Naive thymus-derived CD4-positive, alpha-beta T cell (primary cell): Measurements from ENCODE around the gene PLGRKT. TPM values are rescaled to one million over a fixed set of nuclear protein-coding genes. Genes with fewer than 3 reads are reported as not detected.
"Not testable (repeated sequence)": the region's sequence is repeated elsewhere in the genome, so short reads cannot be mapped to it uniquely, and the experiment has no call there.

Source experiments
- ATAC-seq: fragments of 150-1000 bp; cut with Tn5 transposase; 2 replicates; pipeline ENCODE4 v1.10.0; 2021; ENCODE audit warnings: mild to moderate bottlenecking, moderate library complexity
- CTCF ChIA-PET: fragments of 350-600 bp; sonication (Branson Sonifier 250); formaldehyde crosslinking; loops from one replicate; lab custom pipeline; 2021; ENCODE audit warnings: antibody characterized with exemption; lab: Charles Lee
- POLR2A ChIA-PET: fragments of 350-600 bp; sonication (Branson Sonifier 250); formaldehyde crosslinking; loops from one replicate; lab custom pipeline; 2021; ENCODE audit warnings: antibody characterized with exemption, inconsistent platforms; lab: Charles Lee
- DNase-seq, 9 donors: peaks; one replicate each; pipeline versions ENCODE4 v3.0.0 to v3.0.0-alpha.2; 2020 to 2022; ENCODE audit warnings: mixed read lengths in 1 of 9
- H3K27ac ChIP-seq: one replicate; pipeline ENCODE4 v1.7.0; 2013; ENCODE audit warnings: mild to moderate bottlenecking, low read depth, low read length, moderate library complexity
- H3K27me3 ChIP-seq, 2 donors: one replicate each; pipeline ENCODE4 v1.7.0; 2013; ENCODE audit warnings: low read length in 2 of 2, mild to moderate bottlenecking in 2 of 2, moderate library complexity in 2 of 2; ENCODE audit not compliant: control insufficient read depth in 2 of 2, insufficient read depth in 2 of 2
- H3K36me3 ChIP-seq, 3 experiments: 1 replicate in 2 of 3; 2 replicates in 1 of 3; pipeline ENCODE4 v1.7.0; 2013; ENCODE audit warnings: low read length in 3 of 3, mild to moderate bottlenecking in 3 of 3, moderate library complexity in 1 of 3; ENCODE audit not compliant: insufficient read depth in 3 of 3, control insufficient read depth in 2 of 3
- H3K4me1 ChIP-seq, 2 donors: one replicate each; pipeline ENCODE4 v1.7.0; 2013; ENCODE audit warnings: low read length in 2 of 2, mild to moderate bottlenecking in 2 of 2, moderate library complexity in 1 of 2; ENCODE audit not compliant: control insufficient read depth in 2 of 2, insufficient read depth in 2 of 2
- H3K4me3 ChIP-seq: 2 replicates; pipeline ENCODE4 v1.7.0; 2013; ENCODE audit warnings: mild to moderate bottlenecking, low read length
- H3K9me3 ChIP-seq, 3 experiments: 1 replicate in 2 of 3; 2 replicates in 1 of 3; pipeline ENCODE4 v1.7.0; 2013; ENCODE audit warnings: low read length in 3 of 3; ENCODE audit not compliant: control insufficient read depth in 2 of 3
- H3K27ac Mint-ChIP-seq, 9 donors: one replicate each; pipeline ENCODE4 v1.8.0; 2020 to 2022; ENCODE audit warnings: mixed read lengths in 9 of 9, mild to moderate bottlenecking in 8 of 9, moderate library complexity in 5 of 9, inconsistent platforms in 2 of 9
- H3K27me3 Mint-ChIP-seq, 5 donors: one replicate each; pipeline ENCODE4 v1.8.0; 2021 to 2022; ENCODE audit warnings: mixed read lengths in 5 of 5, mild to moderate bottlenecking in 1 of 5
- H3K36me3 Mint-ChIP-seq, 5 donors: one replicate each; pipeline ENCODE4 v1.8.0; 2020 to 2022; ENCODE audit warnings: mixed read lengths in 5 of 5, mild to moderate bottlenecking in 3 of 5, inconsistent platforms in 1 of 5
- H3K4me1 Mint-ChIP-seq, 7 donors: one replicate each; pipeline ENCODE4 v1.8.0; 2020 to 2022; ENCODE audit warnings: mixed read lengths in 7 of 7, mild to moderate bottlenecking in 3 of 7, inconsistent platforms in 1 of 7
- H3K4me3 Mint-ChIP-seq, 10 donors: one replicate each; pipeline ENCODE4 v1.8.0; 2020 to 2022; ENCODE audit warnings: mild to moderate bottlenecking in 10 of 10, mixed read lengths in 10 of 10, moderate library complexity in 6 of 10, inconsistent platforms in 2 of 10
- H3K9me3 Mint-ChIP-seq, 11 donors: one replicate each; pipeline ENCODE4 v1.8.0; 2020 to 2022; ENCODE audit warnings: mixed read lengths in 11 of 11, mild to moderate bottlenecking in 4 of 11, inconsistent platforms in 1 of 11, moderate library complexity in 1 of 11
- intact Hi-C, 2 donors: fragments of 100-400 bp; cut with micrococcal nuclease; formaldehyde crosslinking; loops; one replicate each; pipeline ENCODE4 v1.15.1; 2023
- polyA plus RNA-seq, 2 donors: library from polyadenylated mRNA; unstranded; fragments of 300-500 nt; fragmentation: Illumina TruSeq; gene quantifications; one replicate each; pipeline ENCODE4 v1.2.3, GENCODE V29; 2021
- total RNA-seq, 6 experiments: library from RNA in 5 of 6; stranded (reverse) in 5 of 6; gene quantifications; 1 replicate in 5 of 6; 2 replicates in 1 of 6; pipeline ENCODE4 v1.2.3 and lab custom pipeline; 2021 to 2026

Gene PLGRKT
- total and polyA plus RNA-seq, 7 experiments from 2014 or later = 15.8 to 79.6 (median 18.4) TPM

- Mint-ChIP-seq H3K36me3 (peaks cover 1 to 5% (median 1%) of the 10 kb centered on the region in 5 donors), H3K4me3 (no peak overlapping the region), H3K27ac (no peak overlapping the region), H3K9me3 (peaks cover 0 to 4% (median 1%) of the 10 kb centered on the region in 11 donors), H3K4me1 (peaks cover 0 to 3% (median 0%) of the 10 kb centered on the region in 7 donors), H3K27me3 (peaks cover 0 to 3% (median 0%) of the 10 kb centered on the region in 5 donors)
- Histone ChIP-seq H3K4me1 (no peaks in the 10 kb centered on the region), H3K9me3 (no peaks in the 10 kb centered on the region), H3K27ac (no peak overlapping the region), H3K4me3 (no peak overlapping the region), H3K27me3 (no peaks in the 10 kb centered on the region), H3K36me3 (no peaks in the 10 kb centered on the region)
- ChIA-PET CTCF (no interaction called here), POLR2A (no interaction called here)
- no peak for ATAC-seq
- intact Hi-C loops = no loop called here
- DNase-seq = no peak
Observed at GRCh38 chr9:5481322-5482040, 43.8 kb upstream of the PLGRKT start.

GRCh38 chr9:5480919-5481318 lies 43.2 kb upstream of the PLGRKT start:
- peaks cover 2 to 8% (median 6%) of the 10 kb centered on the region in 11 donors for H3K9me3 Mint-ChIP-seq
- H3K4me3 Mint-ChIP-seq = no peak overlapping the region
- Histone ChIP-seq H3K4me1 (no peaks in the 10 kb centered on the region), H3K4me3 (no peak overlapping the region), H3K27ac (no peak overlapping the region), H3K36me3 (no peaks in the 10 kb centered on the region), H3K9me3 (no peaks in the 10 kb centered on the region), H3K27me3 (no peaks in the 10 kb centered on the region)
- H3K27ac Mint-ChIP-seq = no peak overlapping the region
- no peak for ATAC-seq
- ChIA-PET POLR2A (interaction anchor here (1.3 kb wide), 1 partner anchor 77 kb away, joined by 3 read pairs; no protein-coding TSS in a partner anchor), CTCF (no interaction called here)
- peaks cover 6 to 10% (median 6%) of the 10 kb centered on the region in 5 donors for H3K36me3 Mint-ChIP-seq
- no peak for DNase-seq
- H3K4me1 Mint-ChIP-seq = peaks cover 0 to 3% (median 0%) of the 10 kb centered on the region in 7 donors
- H3K27me3 Mint-ChIP-seq = peaks cover 0 to 3% (median 0%) of the 10 kb centered on the region in 5 donors
- intact Hi-C loops = no loop called here

- H3K27ac Mint-ChIP-seq = no peak overlapping the region
- H3K4me1 Mint-ChIP-seq = peaks cover 0 to 3% (median 0%) of the 10 kb centered on the region in 7 donors
- peaks cover 2 to 15% (median 7%) of the 10 kb centered on the region in 11 donors for H3K9me3 Mint-ChIP-seq
- H3K36me3 ChIP-seq = no peaks in the 10 kb centered on the region
- no peak overlapping the region for H3K4me3 ChIP-seq
- DNase-seq = no peak
- no peak for ATAC-seq
- peaks cover 6 to 17% (median 9%) of the 10 kb centered on the region in 5 donors for H3K36me3 Mint-ChIP-seq
- no peaks in the 10 kb centered on the region for H3K27me3 ChIP-seq
- H3K27ac ChIP-seq = no peak overlapping the region
- intact Hi-C loops = loop anchor here in 1 of 2 donors (5.0 kb wide), 1 partner anchor 32 kb away; the partner anchor contains the start of gene PDCD1LG2
- ChIA-PET POLR2A (interaction anchor here (1.3 kb wide), 1 partner anchor 78 kb away, joined by 3 read pairs; no protein-coding TSS in a partner anchor), CTCF (interaction anchor here (0.8 kb wide), 1 partner anchor 10 kb away, joined by 3 read pairs; no protein-coding TSS in a partner anchor)
- no peaks in the 10 kb centered on the region for H3K9me3 ChIP-seq
- H3K27me3 Mint-ChIP-seq = peaks cover 0 to 3% (median 0%) of the 10 kb centered on the region in 5 donors
- no peak overlapping the region for H3K4me3 Mint-ChIP-seq
- H3K4me1 ChIP-seq = no peaks in the 10 kb centered on the region
Observed at GRCh38 chr9:5479994-5480694, 42.4 kb upstream of the PLGRKT start.

GRCh38 chr9:5478206-5478605 lies 40.5 kb upstream of the PLGRKT start:
- Histone ChIP-seq H3K4me3 (no peak overlapping the region), H3K9me3 (no peaks in the 10 kb centered on the region), H3K4me1 (no peaks in the 10 kb centered on the region), H3K27ac (no peak overlapping the region), H3K27me3 (no peaks in the 10 kb centered on the region), H3K36me3 (no peaks in the 10 kb centered on the region)
- ChIA-PET POLR2A (interaction anchor here (1.3 kb wide), 1 partner anchor 28 kb away, joined by 5 read pairs; the partner anchor contains the start of gene CD274), CTCF (no interaction called here)
- no peak overlapping the region for H3K4me3 Mint-ChIP-seq
- peaks cover 6 to 32% (median 9%) of the 10 kb centered on the region in 5 donors for H3K36me3 Mint-ChIP-seq
- H3K27ac Mint-ChIP-seq = no peak overlapping the region
- no peak for DNase-seq
- peaks cover 0 to 3% (median 0%) of the 10 kb centered on the region in 7 donors for H3K4me1 Mint-ChIP-seq
- peaks cover 2 to 18% (median 10%) of the 10 kb centered on the region in 11 donors for H3K9me3 Mint-ChIP-seq
- H3K27me3 Mint-ChIP-seq = peaks cover 0 to 3% (median 0%) of the 10 kb centered on the region in 5 donors
- intact Hi-C loops = loop anchor here in 1 of 2 donors (5.0 kb wide), 1 partner anchor 34 kb away; the partner anchor contains the start of gene PDCD1LG2
- ATAC-seq = peak; percentile 44

GRCh38 chr9:5475611-5476010 lies 37.9 kb upstream of the PLGRKT start:
- ATAC-seq, H3K27me3 ChIP-seq, H3K9me3 ChIP-seq, H3K27me3 Mint-ChIP-seq, H3K4me1 ChIP-seq, H3K4me1 Mint-ChIP-seq, H3K4me3 Mint-ChIP-seq, DNase-seq, CTCF ChIA-PET, POLR2A ChIA-PET, H3K36me3 ChIP-seq, H3K4me3 ChIP-seq, H3K27ac ChIP-seq: not testable (repeated sequence)
- intact Hi-C loops = loop anchor here in 1 of 2 donors (5.0 kb wide), 1 partner anchor 37 kb away; the partner anchor contains the start of gene PDCD1LG2
- Mint-ChIP-seq H3K27ac (peak overlapping the region in 1 of 9 donors; percentile 21), H3K9me3 (peaks cover 2 to 18% (median 10%) of the 10 kb centered on the region in 11 donors), H3K36me3 (peaks cover 6 to 42% (median 9%) of the 10 kb centered on the region in 5 donors)

- ChIA-PET CTCF (no interaction called here), POLR2A (no interaction called here)
- H3K36me3 Mint-ChIP-seq = peaks cover 8 to 55% (median 17%) of the 10 kb centered on the region in 5 donors
- H3K27ac Mint-ChIP-seq = no peak overlapping the region
- Histone ChIP-seq H3K4me1 (no peaks in the 10 kb centered on the region), H3K27ac (no peak overlapping the region), H3K27me3 (no peaks in the 10 kb centered on the region), H3K9me3 (no peaks in the 10 kb centered on the region), H3K36me3 (peaks cover 0 to 12% (median 5%) of the 10 kb centered on the region in 3 experiments), H3K4me3 (no peak overlapping the region)
- no peaks in the 10 kb centered on the region for H3K27me3 Mint-ChIP-seq
- H3K4me1 Mint-ChIP-seq = peaks cover 0 to 7% (median 0%) of the 10 kb centered on the region in 7 donors
- H3K4me3 Mint-ChIP-seq = no peak overlapping the region
- intact Hi-C loops = no loop called here
- H3K9me3 Mint-ChIP-seq = peaks cover 0 to 10% (median 6%) of the 10 kb centered on the region in 11 donors
- ATAC-seq (no peak), DNase-seq (no peak)
Observed at GRCh38 chr9:5470816-5471215, 33.1 kb upstream of the PLGRKT start.
